NCI-H1417 (cell line): Measurements from ENCODE around the gene PCDHB12.
A peak's percentile ranks its signal among the peaks of the same experiment; 100 is the strongest.
"Not testable (repeated sequence)": the region's sequence is repeated elsewhere in the genome, so short reads cannot be mapped to it uniquely, and the experiment has no call there.

Experiments
- DNase-seq, 3 experiments: peaks; one replicate each; lab custom pipeline; 2025; lab: John Stamatoyannopoulos, UW

Gene PCDHB12

GRCh38 chr5:141208478-141208877, at the start of gene PCDHB12:
Gene PCDHB12, plus strand, starts transcription at chr5:141208719. Its CDS starts 189 bp downstream, at chr5:141208908.
- DNase-seq: no peak

- DNase-seq: peak in 1 of 3 experiments; percentile 37
These were observed 35.9 kb upstream of the PCDHB12 start, which contains the start of gene PCDHB7 for GRCh38 chr5:141172381-141173204. Gene PCDHB7, plus strand, starts transcription at chr5:141172644. Its CDS starts 192 bp downstream, at chr5:141172836.

- not testable (repeated sequence) for DNase-seq
These were observed 34.0 kb upstream of the PCDHB12 start for GRCh38 chr5:141174291-141175104.

GRCh38 chr5:141175933-141176332, 32.6 kb upstream of the PCDHB12 start:
- no peak for DNase-seq

- not testable (repeated sequence) for DNase-seq
These were observed 30.8 kb upstream of the PCDHB12 start, which contains the start of gene PCDHB8 for GRCh38 chr5:141177577-141178191. Gene PCDHB8, plus strand, starts transcription at chr5:141177790. Its CDS starts 245 bp downstream, at chr5:141178035.

GRCh38 chr5:141179371-141179770, 29.1 kb upstream of the PCDHB12 start:
- not testable (repeated sequence) for DNase-seq

GRCh38 chr5:141179876-141180275, 28.6 kb upstream of the PCDHB12 start:
- DNase-seq: not testable (repeated sequence)

GRCh38 chr5:141180313-141180712, 28.2 kb upstream of the PCDHB12 start:
- no peak for DNase-seq

- no peak for DNase-seq
These were observed 26.3 kb upstream of the PCDHB12 start, which contains the start of gene PCDHB16 for GRCh38 chr5:141182248-141182647. Gene PCDHB16, plus strand, starts transcription at chr5:141182387. Its CDS starts 173 bp downstream, at chr5:141182560.

- not testable (repeated sequence) for DNase-seq
These were observed 24.2 kb upstream of the PCDHB12 start for GRCh38 chr5:141184117-141184855.

- DNase-seq: peak; percentile 18 to 71 (median 66)
These were observed 21.5 kb upstream of the PCDHB12 start, which contains the start of gene PCDHB9 for GRCh38 chr5:141186897-141187512. Gene PCDHB9, plus strand, starts transcription at chr5:141187161. Its CDS starts 158 bp downstream, at chr5:141187319.

GRCh38 chr5:141188682-141189081, 19.8 kb upstream of the PCDHB12 start:
- not testable (repeated sequence) for DNase-seq

- DNase-seq: not testable (repeated sequence)
These were observed 19.4 kb upstream of the PCDHB12 start for GRCh38 chr5:141189131-141189530.

- peak; percentile 32 to 86 (median 70) for DNase-seq
These were observed 16.3 kb upstream of the PCDHB12 start, which contains the start of gene PCDHB10 for GRCh38 chr5:141192110-141192725. Gene PCDHB10, plus strand, starts transcription at chr5:141192353. Its CDS starts 200 bp downstream, at chr5:141192553.

GRCh38 chr5:141194332-141194731, 14.2 kb upstream of the PCDHB12 start:
- DNase-seq: not testable (repeated sequence)

- no peak for DNase-seq
These were observed 12.2 kb upstream of the PCDHB12 start for GRCh38 chr5:141196363-141196762.

GRCh38 chr5:141199359-141200235, 8.9 kb upstream of the PCDHB12 start, which contains the start of gene PCDHB11:
Gene PCDHB11, plus strand, starts transcription at chr5:141199627. Its CDS starts 148 bp downstream, at chr5:141199775.
- DNase-seq: peak in 1 of 3 experiments; percentile 88

GRCh38 chr5:141201126-141201525, 7.4 kb upstream of the PCDHB12 start:
- not testable (repeated sequence) for DNase-seq

GRCh38 chr5:141201646-141202045, 6.9 kb upstream of the PCDHB12 start:
- DNase-seq: not testable (repeated sequence)
